Activated CD4-positive, alpha-beta memory T cell treated with anti-CD3 and anti-CD28 coated beads for 36 hours (primary cell): ENCODE results near the gene JAK1. TPM values are rescaled to one million over a fixed set of nuclear protein-coding genes. Genes with fewer than 3 reads are reported as not detected.
"Not testable (repeated sequence)": the region's sequence is repeated elsewhere in the genome, so short reads cannot be mapped to it uniquely, and the experiment has no call there.

Source experiments
- CTCF ChIA-PET: fragments of 350-600 bp; sonication (Branson Sonifier 250); formaldehyde crosslinking; loops from one replicate; lab custom pipeline; 2021; ENCODE audit warnings: antibody characterized with exemption, inconsistent platforms; lab: Charles Lee
- POLR2A ChIA-PET: fragments of 350-600 bp; sonication (Branson Sonifier 250); formaldehyde crosslinking; loops from one replicate; lab custom pipeline; 2021; ENCODE audit warnings: antibody characterized with exemption; lab: Charles Lee
- DNase-seq: peaks from one replicate; pipeline ENCODE4 v3.0.0-alpha.2; 2020
- H3K27ac Mint-ChIP-seq: one replicate; pipeline ENCODE4 v1.8.0; 2021; ENCODE audit warnings: mixed read lengths
- H3K27me3 Mint-ChIP-seq: one replicate; pipeline ENCODE4 v1.8.0; 2021; ENCODE audit warnings: mixed read lengths
- H3K36me3 Mint-ChIP-seq: one replicate; pipeline ENCODE4 v1.8.0; 2021; ENCODE audit warnings: mixed read lengths
- H3K4me1 Mint-ChIP-seq: one replicate; pipeline ENCODE4 v1.8.0; 2021; ENCODE audit warnings: low read depth, mixed read lengths
- H3K4me3 Mint-ChIP-seq: one replicate; pipeline ENCODE4 v1.8.0; 2021; ENCODE audit warnings: mild to moderate bottlenecking, mixed read lengths
- H3K9me3 Mint-ChIP-seq: one replicate; pipeline ENCODE4 v1.8.0; 2021; ENCODE audit warnings: mixed read lengths
- intact Hi-C: fragments of 100-400 bp; cut with micrococcal nuclease; formaldehyde crosslinking; loops from one replicate; pipeline ENCODE4 v1.15.1; 2023
- total RNA-seq, 2 experiments: library from RNA; stranded (reverse); gene quantifications; one replicate each; pipeline ENCODE4 v1.2.3, GENCODE V29; 2021

JAK1 gene
- total RNA-seq, 2 experiments from 2014 or later = 115 to 128 TPM

DNA sequence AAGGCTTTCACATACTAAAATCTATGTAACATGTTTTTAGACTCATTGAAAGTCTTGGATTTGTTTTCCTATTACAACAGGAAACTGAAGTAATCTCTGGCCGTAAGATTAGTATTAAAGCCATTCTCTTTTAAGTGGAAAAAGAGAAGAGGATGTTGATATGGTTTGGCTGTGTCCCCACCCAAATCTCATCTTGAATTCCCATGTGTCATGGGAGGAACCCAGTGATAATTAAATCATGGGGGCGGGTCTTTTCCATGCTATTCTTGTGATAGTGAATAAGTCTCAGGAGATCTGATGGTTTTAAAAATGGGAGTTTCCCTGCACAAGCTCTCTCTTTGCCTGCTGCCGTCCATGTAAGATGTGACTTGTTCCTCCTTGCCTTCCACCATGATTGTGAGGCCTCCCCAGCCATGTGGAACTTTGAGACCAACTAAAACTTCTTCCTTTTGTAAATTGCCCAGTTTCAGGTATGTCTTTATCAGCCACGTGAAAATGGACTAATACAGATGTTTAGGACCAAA is 32.1 kb upstream of the JAK1 start:
- H3K4me3 Mint-ChIP-seq, H3K9me3 Mint-ChIP-seq, H3K27me3 Mint-ChIP-seq, intact Hi-C loops, H3K27ac Mint-ChIP-seq, CTCF ChIA-PET, DNase-seq, POLR2A ChIA-PET, H3K36me3 Mint-ChIP-seq: not testable (repeated sequence)
- peaks cover 20% of the 10 kb centered on the region for H3K4me1 Mint-ChIP-seq

- H3K4me3 Mint-ChIP-seq = no peak overlapping the region
- H3K27ac Mint-ChIP-seq = no peak overlapping the region
- POLR2A ChIA-PET = no interaction called here
- DNase-seq = no peak
- intact Hi-C loops = no loop called here
- no peaks in the 10 kb centered on the region for H3K27me3 Mint-ChIP-seq
- CTCF ChIA-PET = no interaction called here
- peaks cover 6% of the 10 kb centered on the region for H3K9me3 Mint-ChIP-seq
- H3K36me3 Mint-ChIP-seq = no peaks in the 10 kb centered on the region
- peaks cover 9% of the 10 kb centered on the region for H3K4me1 Mint-ChIP-seq
Observed at GRCh38 chr1:64996541-64997257, 30.4 kb upstream of the JAK1 start.

- ChIA-PET POLR2A (no interaction called here), CTCF (no interaction called here)
- Mint-ChIP-seq H3K27ac (no peak overlapping the region), H3K4me1 (no peaks in the 10 kb centered on the region), H3K36me3 (no peaks in the 10 kb centered on the region), H3K9me3 (peaks cover 6% of the 10 kb centered on the region), H3K4me3 (no peak overlapping the region), H3K27me3 (no peaks in the 10 kb centered on the region)
- intact Hi-C loops = no loop called here
- DNase-seq = no peak
Observed at GRCh38 chr1:64995316-64995715, 29.0 kb upstream of the JAK1 start.

DNA sequence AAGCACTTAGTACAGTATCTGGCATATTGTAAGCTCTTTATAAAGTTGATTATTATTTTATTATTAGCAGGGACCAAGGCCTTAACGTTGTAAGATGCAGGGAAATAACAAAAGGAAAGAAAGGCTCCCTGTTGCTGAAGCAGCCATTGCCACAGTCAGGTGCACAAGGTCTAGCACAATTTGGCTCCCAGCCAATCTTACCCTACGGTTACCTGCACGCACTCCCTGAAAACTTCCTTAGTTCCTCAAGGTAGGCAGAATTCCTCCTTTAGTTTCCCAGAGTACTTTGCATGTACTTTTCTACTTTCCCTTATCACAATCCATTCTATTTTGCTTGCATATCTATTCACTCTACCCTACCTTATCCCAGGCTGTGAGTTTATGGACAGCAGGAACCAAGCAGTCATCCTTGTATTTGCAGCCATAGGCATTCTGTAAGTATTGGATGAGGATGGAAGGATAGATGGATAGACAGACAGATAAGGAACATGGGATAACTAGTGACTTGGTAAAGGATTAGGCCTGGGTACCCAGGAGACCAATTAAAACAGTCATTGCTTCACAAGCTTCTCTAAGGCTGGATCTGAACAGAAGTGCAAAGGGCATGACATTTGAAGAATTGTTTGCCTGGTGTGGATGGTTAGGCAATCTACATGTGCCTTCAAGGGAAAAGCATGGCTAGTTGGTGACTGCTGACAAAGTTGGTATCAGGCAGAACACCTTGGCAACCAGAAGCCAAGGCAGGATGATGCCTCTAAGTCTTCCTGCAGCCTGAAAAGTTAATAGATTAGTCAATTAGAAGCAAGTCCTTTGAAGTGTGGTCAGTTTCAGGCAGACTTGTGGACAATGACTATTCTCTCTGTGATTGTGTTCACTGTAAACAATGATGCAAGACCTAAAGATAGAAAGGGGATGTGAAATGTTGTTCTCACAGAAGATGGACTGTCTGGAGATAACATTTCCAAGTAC is 20.8 kb upstream of the JAK1 start:
- no peaks in the 10 kb centered on the region for H3K36me3 Mint-ChIP-seq
- POLR2A ChIA-PET = no interaction called here
- intact Hi-C loops = no loop called here
- CTCF ChIA-PET = no interaction called here
- H3K27ac Mint-ChIP-seq = no peak overlapping the region
- H3K4me1 Mint-ChIP-seq = no peaks in the 10 kb centered on the region
- H3K4me3 Mint-ChIP-seq = no peak overlapping the region
- DNase-seq = no peak
- H3K9me3 Mint-ChIP-seq = no peaks in the 10 kb centered on the region
- no peaks in the 10 kb centered on the region for H3K27me3 Mint-ChIP-seq

DNA sequence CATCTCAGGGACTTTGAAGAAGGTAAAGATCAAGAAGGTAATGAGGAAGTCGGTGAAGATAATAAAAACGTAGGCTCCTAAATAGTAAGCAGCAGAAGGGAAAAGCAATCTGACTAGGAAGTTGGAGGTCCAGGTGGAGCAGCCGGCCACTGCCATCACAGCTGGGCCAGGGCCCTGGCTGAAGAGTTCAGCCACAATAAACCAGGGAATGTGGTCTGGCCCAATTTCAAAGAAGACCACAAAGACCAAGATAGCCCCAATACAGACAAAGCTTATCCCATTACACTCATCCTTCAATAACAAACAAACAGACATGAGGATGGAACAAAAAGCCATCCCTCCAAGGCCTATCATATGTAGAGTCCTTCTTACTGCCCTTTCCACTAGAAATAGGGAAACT is 18.4 kb upstream of the JAK1 start:
- Mint-ChIP-seq H3K27ac (no peak overlapping the region), H3K4me3 (no peak overlapping the region), H3K4me1 (peaks cover 6% of the 10 kb centered on the region), H3K36me3 (no peaks in the 10 kb centered on the region), H3K9me3 (no peaks in the 10 kb centered on the region), H3K27me3 (no peaks in the 10 kb centered on the region)
- intact Hi-C loops = no loop called here
- POLR2A ChIA-PET = no interaction called here
- DNase-seq = no peak
- CTCF ChIA-PET = interaction anchor here (1.4 kb wide), 1 partner anchor 90 kb away, joined by 4 read pairs; no protein-coding TSS in a partner anchor

GRCh38 chr1:64984106-64984505 is 17.8 kb upstream of the JAK1 start:
- Mint-ChIP-seq H3K4me1 (peaks cover 6% of the 10 kb centered on the region), H3K27ac (no peak overlapping the region), H3K36me3 (no peaks in the 10 kb centered on the region), H3K4me3 (no peak overlapping the region), H3K9me3 (no peaks in the 10 kb centered on the region), H3K27me3 (no peaks in the 10 kb centered on the region)
- intact Hi-C loops = no loop called here
- DNase-seq = no peak
- ChIA-PET POLR2A (no interaction called here), CTCF (interaction anchor here (1.4 kb wide), 1 partner anchor 91 kb away, joined by 4 read pairs; no protein-coding TSS in a partner anchor)

GRCh38 chr1:64983110-64983509 is 16.8 kb upstream of the JAK1 start:
- CTCF ChIA-PET = no interaction called here
- Mint-ChIP-seq H3K9me3 (no peaks in the 10 kb centered on the region), H3K27ac (no peak overlapping the region), H3K36me3 (no peaks in the 10 kb centered on the region), H3K27me3 (no peaks in the 10 kb centered on the region), H3K4me3 (no peak overlapping the region), H3K4me1 (peaks cover 6% of the 10 kb centered on the region)
- POLR2A ChIA-PET = no interaction called here
- DNase-seq = no peak
- intact Hi-C loops = no loop called here

DNA sequence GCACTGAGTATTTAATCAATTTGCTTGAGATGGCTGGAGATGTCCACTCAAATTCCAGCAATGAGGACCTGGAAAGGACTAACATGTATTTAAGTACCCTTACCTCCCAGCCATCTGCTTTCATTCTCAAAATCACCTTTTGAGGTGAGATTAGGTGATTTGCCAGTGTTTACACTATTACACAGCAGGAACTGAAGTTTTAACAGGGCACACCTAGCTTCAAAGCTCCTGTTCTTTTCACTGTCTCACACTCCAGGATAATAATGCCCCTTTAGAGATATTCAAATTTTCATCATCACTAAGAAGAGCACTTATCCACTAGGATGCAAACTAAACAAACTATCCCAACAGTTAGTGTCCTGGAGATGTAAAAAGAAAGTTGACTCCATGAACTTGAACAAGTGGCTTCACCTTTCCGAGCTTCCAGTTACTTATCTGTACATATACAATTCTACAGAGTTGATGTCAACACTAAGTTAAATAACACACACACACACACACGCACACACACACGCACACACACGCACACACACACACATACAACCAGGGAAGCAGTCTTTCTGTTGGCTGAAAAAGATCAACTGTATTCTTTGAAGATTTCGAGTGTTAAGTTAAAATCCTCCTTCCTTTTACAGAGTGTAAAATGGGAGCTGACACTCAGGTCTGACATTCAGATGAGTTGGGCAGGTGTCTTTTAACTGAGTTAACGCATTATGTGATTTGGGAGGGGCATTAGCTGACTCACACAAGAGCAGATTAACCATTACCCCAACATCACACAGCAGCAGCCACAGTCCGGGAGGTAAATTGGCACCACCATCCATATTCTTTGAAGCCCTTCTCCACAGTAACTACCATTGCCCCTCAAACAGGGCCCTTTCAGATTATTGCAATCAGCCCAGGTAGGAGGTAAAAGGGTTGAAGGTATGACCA is 15.5 kb upstream of the JAK1 start:
- H3K9me3 Mint-ChIP-seq = no peaks in the 10 kb centered on the region
- no peak overlapping the region for H3K4me3 Mint-ChIP-seq
- no peaks in the 10 kb centered on the region for H3K36me3 Mint-ChIP-seq
- no peak overlapping the region for H3K27ac Mint-ChIP-seq
- peaks cover 6% of the 10 kb centered on the region for H3K4me1 Mint-ChIP-seq
- no peaks in the 10 kb centered on the region for H3K27me3 Mint-ChIP-seq
- DNase-seq = no peak
- intact Hi-C loops = no loop called here
- POLR2A ChIA-PET = interaction anchor here (0.6 kb wide), 1 partner anchor 21 kb away, joined by 3 read pairs; no protein-coding TSS in a partner anchor
- CTCF ChIA-PET = no interaction called here

- Mint-ChIP-seq H3K4me1 (peaks cover 6% of the 10 kb centered on the region), H3K36me3 (no peaks in the 10 kb centered on the region), H3K27me3 (no peaks in the 10 kb centered on the region), H3K9me3 (no peaks in the 10 kb centered on the region), H3K27ac (no peak overlapping the region), H3K4me3 (no peak overlapping the region)
- ChIA-PET CTCF (no interaction called here), POLR2A (interaction anchor here (1.1 kb wide), 1 partner anchor 14 kb away, joined by 3 read pairs; the partner anchor contains the start of gene JAK1)
- no peak for DNase-seq
- intact Hi-C loops = no loop called here
Observed at GRCh38 chr1:64980745-64981600, 14.6 kb upstream of the JAK1 start.

DNA sequence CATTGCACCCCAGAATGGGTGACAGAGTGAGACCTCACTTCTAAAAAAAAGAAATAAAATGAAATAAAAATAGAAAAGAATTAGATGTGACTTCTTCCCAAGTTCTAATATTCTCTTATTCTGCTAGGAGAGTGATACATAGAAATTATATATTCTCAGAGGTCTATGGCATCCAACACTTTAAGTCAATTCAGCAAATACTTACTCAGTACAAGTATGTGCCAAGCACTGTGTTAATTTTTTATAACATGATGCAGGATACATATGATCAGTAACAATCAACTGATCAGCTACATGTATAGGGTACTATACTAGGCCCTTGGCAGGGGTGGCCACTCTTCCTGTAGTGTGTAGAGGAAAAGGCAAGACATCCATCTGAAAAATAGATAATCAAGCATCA is 13.0 kb upstream of the JAK1 start:
- ChIA-PET POLR2A (no interaction called here), CTCF (no interaction called here)
- Mint-ChIP-seq H3K27ac (no peak overlapping the region), H3K9me3 (no peaks in the 10 kb centered on the region), H3K4me3 (no peak overlapping the region), H3K4me1 (peaks cover 6% of the 10 kb centered on the region), H3K27me3 (no peaks in the 10 kb centered on the region), H3K36me3 (no peaks in the 10 kb centered on the region)
- DNase-seq = no peak
- intact Hi-C loops = no loop called here

GRCh38 chr1:64976361-64976760 is 10.0 kb upstream of the JAK1 start:
- Mint-ChIP-seq H3K9me3 (no peaks in the 10 kb centered on the region), H3K27ac (no peak overlapping the region), H3K27me3 (no peaks in the 10 kb centered on the region), H3K36me3 (no peaks in the 10 kb centered on the region), H3K4me3 (no peak overlapping the region), H3K4me1 (peaks cover 6% of the 10 kb centered on the region)
- intact Hi-C loops = no loop called here
- POLR2A ChIA-PET = no interaction called here
- CTCF ChIA-PET = interaction anchor here (0.9 kb wide), 1 partner anchor 24 kb away, joined by 4 read pairs; no protein-coding TSS in a partner anchor
- no peak for DNase-seq
